HG03571 (cell line): ENCODE data around the gene STX8.

Experiments used
- ATAC-seq: cut with Tn5 transposase; IDR thresholded peaks from one replicate; pipeline ENCODE4 v1.9.1; 2021; ENCODE audit not compliant: unreplicated experiment

Gene STX8

DNA sequence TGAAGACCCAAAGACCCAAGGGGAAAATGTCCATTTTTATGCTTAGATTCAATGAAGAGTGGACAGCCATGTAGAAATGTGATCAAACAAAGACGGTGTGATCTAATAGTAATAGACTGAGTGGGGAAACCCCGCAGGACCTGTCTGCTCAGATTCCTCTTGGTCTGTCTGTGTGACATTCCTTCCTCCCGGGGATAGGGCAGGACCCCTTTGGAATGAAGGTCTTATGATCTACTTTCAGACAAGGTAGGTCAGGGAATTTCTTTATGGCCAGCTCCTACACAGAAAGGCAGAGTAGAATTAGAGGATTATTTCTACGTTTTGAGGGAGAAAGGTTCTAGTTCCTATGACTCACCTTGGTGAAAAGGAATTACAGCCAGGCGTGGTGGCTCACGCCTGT is 267.6 kb downstream of the STX8 start:
- ATAC-seq: no peak

GRCh38 chr17:9307313-9307998 is 268.2 kb downstream of the STX8 start:
- ATAC-seq: no peak

DNA sequence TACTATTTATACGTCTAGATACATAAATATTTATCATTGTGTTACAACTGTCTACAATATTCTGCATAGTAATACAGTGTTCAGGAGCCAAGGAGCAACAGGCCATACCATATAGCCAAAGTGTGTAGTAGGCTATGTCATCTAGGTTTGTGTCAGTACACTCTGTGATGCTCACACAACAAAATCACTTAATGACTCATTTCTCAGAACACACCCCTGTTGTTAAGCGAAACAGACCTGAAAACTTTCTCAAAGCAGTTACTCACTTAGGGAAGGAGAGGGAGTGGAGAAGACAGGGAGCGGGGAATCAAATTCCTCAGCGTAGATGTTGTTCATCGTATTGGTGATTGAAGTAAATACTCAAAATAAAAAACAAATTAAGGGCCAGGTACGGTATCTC is 269.5 kb downstream of the STX8 start:
- no peak for ATAC-seq

GRCh38 chr17:9299695-9300094 is 275.9 kb downstream of the STX8 start:
- no peak for ATAC-seq

DNA sequence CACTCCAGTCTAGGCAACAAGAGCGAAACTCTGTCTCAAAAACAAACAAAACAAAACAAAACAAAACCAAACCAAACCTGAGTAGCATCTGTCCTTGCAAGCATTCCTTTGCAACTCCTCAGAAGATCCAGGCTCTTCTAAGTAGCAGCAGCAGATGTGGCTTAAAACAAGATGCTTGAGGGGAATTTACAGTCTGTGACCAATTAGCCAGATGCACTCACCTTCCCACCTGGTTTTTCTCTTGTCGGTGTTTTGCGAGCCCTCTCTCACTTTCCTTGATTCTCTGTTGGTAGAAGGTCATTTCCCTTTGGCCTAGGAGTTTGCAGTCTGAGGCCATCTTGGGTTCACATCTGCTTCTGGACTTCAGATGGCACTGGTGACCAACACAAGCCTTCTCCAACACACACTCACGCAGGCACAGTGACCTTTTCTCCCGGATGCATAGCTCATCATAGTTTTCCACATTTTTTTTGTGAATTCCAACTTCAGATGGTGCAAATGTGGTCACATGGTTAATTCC is 276.8 kb downstream of the STX8 start:
- no peak for ATAC-seq

DNA sequence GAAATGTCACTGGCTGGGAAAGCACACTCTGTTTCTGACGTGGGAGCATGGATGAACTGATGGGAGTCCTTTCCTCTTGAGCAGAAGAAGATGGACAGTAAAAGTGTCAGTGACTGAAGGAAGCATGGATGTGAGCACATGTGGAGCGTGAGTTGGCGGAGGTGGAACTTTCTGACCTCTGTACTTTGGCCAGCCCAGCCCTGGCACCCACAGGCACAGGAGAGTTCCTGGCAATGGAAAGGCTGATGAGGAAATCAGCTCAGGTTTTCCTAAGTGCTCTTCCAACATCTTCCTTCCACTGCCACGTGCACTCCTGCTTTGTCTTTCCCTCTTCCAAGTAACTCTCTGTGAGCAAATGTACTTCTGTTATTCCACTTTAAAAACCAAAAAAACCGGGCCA is 277.5 kb downstream of the STX8 start:
- ATAC-seq: no peak

DNA sequence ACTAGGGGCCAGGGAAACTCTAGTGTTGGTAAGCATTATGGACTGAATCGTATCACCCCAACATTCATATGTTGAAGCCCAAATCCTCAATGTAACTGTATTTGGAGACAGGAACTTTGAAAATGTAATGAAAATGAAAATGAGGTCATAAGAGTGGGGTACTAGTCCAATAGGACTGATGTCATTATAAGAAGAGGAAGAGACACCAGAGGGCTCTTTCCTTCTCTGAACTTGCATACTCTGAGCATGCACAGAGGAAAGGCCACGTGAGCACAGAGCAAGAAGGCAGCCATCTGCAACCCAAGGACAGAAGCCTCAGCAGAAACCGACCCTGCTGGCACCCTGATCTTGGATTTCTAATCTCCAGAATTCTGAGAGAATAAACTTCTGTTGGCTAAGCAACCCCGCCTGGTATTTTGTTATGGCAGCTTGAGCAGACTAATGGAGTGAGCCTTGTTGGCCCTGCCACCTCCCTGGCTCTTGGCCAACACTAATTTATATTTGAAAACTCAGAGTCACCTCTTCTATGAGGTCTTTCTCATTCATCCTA is 280.9 kb downstream of the STX8 start:
- no peak for ATAC-seq

GRCh38 chr17:9292561-9292941 is 283.1 kb downstream of the STX8 start:
- ATAC-seq: no peak

DNA sequence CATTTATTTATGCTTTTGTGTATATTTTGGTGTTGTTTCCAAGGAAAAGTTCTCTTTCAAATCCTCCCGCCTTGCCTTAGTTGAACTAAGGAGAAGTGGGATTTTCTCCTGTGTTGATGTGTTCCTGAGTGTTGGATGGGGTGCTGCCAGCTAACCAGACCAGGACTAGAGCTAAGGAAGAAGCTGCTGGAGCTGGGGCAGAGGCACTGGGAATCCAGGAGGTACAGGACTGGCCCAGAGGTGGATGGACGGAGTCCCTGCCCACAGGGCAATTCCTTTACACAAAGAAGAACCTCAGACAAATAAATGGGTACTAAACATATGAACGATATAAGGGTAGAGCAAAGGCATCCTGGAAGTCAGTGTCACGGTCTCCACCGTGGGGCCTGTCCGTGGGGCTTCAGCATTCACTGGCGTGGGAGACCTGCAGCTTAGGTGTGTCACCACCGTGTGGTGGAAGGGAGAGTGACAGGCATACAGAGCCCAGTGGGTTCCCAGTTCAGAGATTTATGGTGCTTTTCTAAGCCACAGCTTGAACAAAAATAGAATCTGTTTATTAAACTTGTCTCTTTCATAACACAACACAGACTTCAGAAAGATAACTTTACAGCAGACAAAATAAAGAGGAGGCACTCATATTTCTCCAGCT is 283.6 kb downstream of the STX8 start:
- no peak for ATAC-seq

- ATAC-seq: no peak
Measured at GRCh38 chr17:9290226-9290613, 285.4 kb downstream of the STX8 start.

- ATAC-seq: no peak
Measured at GRCh38 chr17:9287306-9287705, 288.3 kb downstream of the STX8 start.

- no peak for ATAC-seq
Measured at GRCh38 chr17:9286434-9286833, 289.2 kb downstream of the STX8 start.

GRCh38 chr17:9285602-9286427 is 289.8 kb downstream of the STX8 start:
- ATAC-seq: no peak

DNA sequence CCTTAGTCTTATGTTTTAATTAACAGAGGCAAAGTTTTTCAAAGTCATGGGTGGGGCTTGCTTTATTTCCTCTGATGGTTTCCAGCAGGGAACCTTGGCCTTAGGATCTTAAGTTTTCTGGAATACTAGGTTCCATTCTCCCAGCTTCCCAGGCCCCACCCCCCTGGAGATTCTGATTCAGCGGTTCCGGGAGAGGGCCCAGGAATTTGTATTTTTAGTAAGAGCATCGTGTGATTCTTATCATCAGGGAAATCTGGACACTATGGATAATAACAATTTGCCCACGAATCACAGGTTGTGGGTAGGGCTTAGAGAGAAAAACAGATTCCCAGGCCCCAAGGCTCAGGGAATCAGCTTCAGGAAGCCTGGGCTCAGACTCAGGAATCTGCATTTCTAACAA is 290.7 kb downstream of the STX8 start:
- no peak for ATAC-seq

DNA sequence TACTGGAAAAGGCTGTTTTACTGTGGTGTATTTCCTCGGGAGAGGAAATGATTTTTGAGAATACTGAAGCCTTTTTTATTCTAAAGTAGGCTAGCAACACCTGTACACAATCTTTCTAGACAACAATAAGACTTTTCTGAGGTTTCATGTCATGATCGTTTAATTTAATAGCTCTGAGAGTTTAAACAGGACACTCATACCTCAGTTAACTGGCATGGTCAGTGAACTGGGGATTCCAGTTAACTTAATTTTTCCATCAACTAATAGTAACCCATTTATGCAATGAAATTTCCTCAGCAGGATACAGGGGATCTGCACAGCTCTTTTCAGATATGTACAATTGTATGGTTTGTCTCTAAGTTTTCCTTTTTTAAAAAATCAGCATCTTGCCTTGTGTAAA is 291.7 kb downstream of the STX8 start:
- ATAC-seq: no peak

DNA sequence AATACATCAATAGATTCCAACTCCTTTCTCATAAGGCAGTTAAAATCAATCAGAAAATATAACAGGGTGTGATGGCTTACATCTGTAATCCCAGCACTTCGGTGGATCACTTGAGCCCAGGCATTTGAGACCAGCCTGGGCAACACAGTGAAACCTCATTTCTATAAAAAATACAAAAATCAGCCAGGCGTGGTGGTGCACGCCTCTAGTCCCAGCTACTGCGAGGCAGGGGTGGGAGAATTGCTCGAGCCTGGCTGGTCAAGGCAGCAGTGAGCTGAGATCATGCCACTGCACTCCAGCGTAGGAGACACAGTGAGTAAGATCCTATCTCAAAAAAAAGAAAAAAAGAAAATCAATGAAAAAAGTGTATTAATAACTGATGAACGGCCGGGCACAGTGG is 295.7 kb downstream of the STX8 start:
- no peak for ATAC-seq

DNA sequence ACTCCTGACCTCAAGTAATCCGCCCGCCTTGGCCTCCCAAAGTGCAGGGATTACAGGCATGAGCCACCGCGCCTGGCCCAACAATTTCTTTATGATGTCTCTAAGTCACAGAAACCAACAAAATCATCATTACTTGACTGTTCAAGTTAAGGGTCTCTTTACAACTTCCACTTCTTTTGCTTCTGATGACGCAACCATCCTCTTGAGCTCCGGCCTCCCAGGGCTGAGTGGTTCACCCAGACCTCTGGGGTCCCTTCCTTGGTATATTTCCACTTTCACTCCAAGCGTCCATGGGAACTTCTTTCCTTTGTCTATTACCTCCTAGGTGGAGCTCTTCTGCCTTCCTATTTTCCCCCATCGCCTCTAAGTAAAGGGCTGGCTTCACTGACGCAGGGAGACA is 300.6 kb downstream of the STX8 start:
- no peak for ATAC-seq

DNA sequence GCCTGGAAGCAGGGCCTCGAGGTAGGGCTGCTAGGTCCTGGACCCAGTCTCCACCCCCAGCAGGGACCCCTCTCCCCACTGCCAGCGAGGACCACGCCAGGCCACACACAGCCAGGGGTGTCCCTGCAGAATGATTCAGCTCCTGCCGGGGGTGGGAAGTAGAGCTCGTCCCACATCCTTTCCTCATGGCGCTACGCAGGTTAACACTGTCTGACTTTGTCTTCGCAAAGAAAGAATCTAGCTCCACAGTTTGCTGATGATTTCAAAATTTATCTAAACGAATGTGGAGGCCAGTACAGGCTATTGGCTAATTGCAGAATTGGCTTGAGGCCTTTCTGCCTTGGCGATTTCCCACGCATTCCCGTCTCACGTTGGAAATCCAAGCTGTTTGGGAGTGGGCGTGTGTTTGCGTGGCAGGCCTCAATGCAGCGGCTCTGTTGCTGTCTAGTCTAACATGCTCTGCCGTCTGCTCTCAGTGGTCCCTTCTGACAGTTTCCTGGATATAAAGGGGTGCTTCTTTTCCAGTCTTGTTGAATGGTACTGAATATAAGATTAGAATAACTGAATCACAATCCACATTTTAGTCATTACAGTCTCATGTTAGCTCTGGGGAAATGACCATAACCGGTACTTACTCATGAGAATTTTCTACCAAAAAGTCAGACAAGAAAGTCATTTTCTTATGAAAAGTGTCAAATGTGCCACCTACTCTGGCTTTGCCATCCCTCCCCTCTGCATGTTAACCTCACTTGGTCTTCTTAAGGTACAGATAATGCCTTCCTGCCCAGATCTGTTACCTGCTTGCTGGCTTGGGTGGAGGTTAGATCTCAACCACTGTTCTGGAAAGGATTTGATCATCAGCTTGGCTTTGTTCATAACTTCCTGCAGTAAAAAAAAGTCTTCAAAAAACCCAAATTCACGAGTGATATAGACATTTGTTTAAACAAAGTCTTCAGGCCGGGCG is 301.9 kb downstream of the STX8 start:
- no peak for ATAC-seq

GRCh38 chr17:9272501-9273200 is 303.0 kb downstream of the STX8 start:
- ATAC-seq: no peak

DNA sequence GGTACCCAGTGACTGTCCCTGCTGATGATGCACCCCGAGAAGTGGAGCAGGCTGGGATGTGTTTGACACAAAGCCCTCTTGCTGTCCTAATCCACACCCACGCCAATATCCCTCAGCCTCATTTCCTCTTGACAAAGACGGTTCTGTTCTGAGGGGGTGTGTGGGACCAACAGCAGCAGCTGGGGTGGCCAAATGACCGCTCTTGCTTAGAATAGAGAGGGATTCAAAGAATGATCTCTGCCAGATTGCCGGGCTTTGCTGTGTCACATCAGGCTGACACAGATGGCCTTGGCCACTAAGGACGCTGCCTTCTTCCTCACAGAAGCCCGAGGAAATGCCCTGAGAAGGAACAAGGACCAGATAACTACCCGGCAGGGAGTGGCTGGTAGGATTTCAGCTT is 303.6 kb downstream of the STX8 start:
- ATAC-seq: no peak
